ENCODE data around the gene COL8A2. TPM values are rescaled to one million over a fixed set of nuclear protein-coding genes. Genes with fewer than 3 reads are reported as not detected.

COL8A2 gene
- total RNA-seq, 1 experiment from 2014 or later: 2.3 TPM

GRCh38 chr1:36118447-36119204, 6.4 kb downstream of the COL8A2 start:
- H3K4me3 Mint-ChIP-seq: no peak overlapping the region
- no peak for TF ChIP-seq ZNF121 (CRISPR knock-in tag; IDR thresholded peaks at IDR 0.05)
- TF ChIP-seq, protein P1, sequence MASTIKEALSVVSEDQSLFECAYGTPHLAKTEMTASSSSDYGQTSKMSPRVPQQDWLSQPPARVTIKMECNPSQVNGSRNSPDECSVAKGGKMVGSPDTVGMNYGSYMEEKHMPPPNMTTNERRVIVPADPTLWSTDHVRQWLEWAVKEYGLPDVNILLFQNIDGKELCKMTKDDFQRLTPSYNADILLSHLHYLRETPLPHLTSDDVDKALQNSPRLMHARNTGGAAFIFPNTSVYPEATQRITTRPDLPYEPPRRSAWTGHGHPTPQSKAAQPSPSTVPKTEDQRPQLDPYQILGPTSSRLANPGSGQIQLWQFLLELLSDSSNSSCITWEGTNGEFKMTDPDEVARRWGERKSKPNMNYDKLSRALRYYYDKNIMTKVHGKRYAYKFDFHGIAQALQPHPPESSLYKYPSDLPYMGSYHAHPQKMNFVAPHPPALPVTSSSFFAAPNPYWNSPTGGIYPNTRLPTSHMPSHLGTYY (CRISPR knock-in tag; IDR thresholded peaks at IDR 0.05): no peak

GRCh38 chr1:36116901-36117300, 8.1 kb downstream of the COL8A2 start:
- Mint-ChIP-seq H3K36me3 (no peaks in the 10 kb centered on the region), H3K27me3 (ENCODE audit: low read depth) (peaks cover 2% of the 10 kb centered on the region), H3K4me1 (no peaks in the 10 kb centered on the region), H3K4me3 (no peak overlapping the region), H3K9me3 (no peaks in the 10 kb centered on the region), H3K27ac (no peak overlapping the region)
- no peak for TF ChIP-seq ESRRA (CRISPR knock-in tag; IDR thresholded peaks at IDR 0.05; ENCODE audit: borderline replicate concordance)
- TF ChIP-seq ELF4 (CRISPR knock-in tag; IDR thresholded peaks at IDR 0.05; ENCODE audit: low read depth): no peak
- TF ChIP-seq, protein P2, sequence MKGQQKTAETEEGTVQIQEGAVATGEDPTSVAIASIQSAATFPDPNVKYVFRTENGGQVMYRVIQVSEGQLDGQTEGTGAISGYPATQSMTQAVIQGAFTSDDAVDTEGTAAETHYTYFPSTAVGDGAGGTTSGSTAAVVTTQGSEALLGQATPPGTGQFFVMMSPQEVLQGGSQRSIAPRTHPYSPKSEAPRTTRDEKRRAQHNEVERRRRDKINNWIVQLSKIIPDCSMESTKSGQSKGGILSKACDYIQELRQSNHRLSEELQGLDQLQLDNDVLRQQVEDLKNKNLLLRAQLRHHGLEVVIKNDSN (CRISPR knock-in tag; IDR thresholded peaks at IDR 0.05): no peak
- TF ChIP-seq PRRX2 (CRISPR knock-in tag; IDR thresholded peaks at IDR 0.05): no peak
- TF ChIP-seq E2F5 (CRISPR knock-in tag; IDR thresholded peaks at IDR 0.05): no peak
- no peak for TF ChIP-seq ATF6 (CRISPR knock-in tag; IDR thresholded peaks at IDR 0.05)
- no peak for TF ChIP-seq FOXP1 (CRISPR knock-in tag; IDR thresholded peaks at IDR 0.05; ENCODE audit: borderline replicate concordance)
- TF ChIP-seq, protein P3, sequence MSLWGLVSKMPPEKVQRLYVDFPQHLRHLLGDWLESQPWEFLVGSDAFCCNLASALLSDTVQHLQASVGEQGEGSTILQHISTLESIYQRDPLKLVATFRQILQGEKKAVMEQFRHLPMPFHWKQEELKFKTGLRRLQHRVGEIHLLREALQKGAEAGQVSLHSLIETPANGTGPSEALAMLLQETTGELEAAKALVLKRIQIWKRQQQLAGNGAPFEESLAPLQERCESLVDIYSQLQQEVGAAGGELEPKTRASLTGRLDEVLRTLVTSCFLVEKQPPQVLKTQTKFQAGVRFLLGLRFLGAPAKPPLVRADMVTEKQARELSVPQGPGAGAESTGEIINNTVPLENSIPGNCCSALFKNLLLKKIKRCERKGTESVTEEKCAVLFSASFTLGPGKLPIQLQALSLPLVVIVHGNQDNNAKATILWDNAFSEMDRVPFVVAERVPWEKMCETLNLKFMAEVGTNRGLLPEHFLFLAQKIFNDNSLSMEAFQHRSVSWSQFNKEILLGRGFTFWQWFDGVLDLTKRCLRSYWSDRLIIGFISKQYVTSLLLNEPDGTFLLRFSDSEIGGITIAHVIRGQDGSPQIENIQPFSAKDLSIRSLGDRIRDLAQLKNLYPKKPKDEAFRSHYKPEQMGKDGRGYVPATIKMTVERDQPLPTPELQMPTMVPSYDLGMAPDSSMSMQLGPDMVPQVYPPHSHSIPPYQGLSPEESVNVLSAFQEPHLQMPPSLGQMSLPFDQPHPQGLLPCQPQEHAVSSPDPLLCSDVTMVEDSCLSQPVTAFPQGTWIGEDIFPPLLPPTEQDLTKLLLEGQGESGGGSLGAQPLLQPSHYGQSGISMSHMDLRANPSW (CRISPR knock-in tag; conservative IDR thresholded peaks at IDR 0.05; ENCODE audit: low read depth): no peak
- DNase-seq (ENCODE audit: low spot score) (no peak), ATAC-seq (no peak)
- POLR2A ChIA-PET: no interaction called here
- CTCF ChIA-PET: interaction anchor here (0.6 to 3.6 kb wide), 7 partner anchors 16 to 226 kb away, joined by 3 to 55 read pairs (median 3); no protein-coding TSS in a partner anchor

More at GRCh38 chr1:36118447-36119204, 6.4 kb downstream of the COL8A2 start:
- DNase-seq (ENCODE audit: low spot score): no peak
- Mint-ChIP-seq H3K4me1 (no peaks in the 10 kb centered on the region), H3K27me3 (ENCODE audit: low read depth) (peaks cover 17% of the 10 kb centered on the region), H3K9me3 (no peaks in the 10 kb centered on the region), H3K27ac (no peak overlapping the region), H3K36me3 (no peaks in the 10 kb centered on the region)
- ChIA-PET CTCF (interaction anchor here (0.6 to 3.6 kb wide), 10 partner anchors 9 to 188 kb away, joined by 3 to 55 read pairs (median 4); partner anchors contain the start of genes ADPRS, SH3D21 and TRAPPC3), POLR2A (interaction anchor here (0.6 kb wide), 1 partner anchor 129 kb away, joined by 4 read pairs; no protein-coding TSS in a partner anchor)
- ATAC-seq: peak; percentile 18

GRCh38 chr1:36115931-36116330, 9.1 kb downstream of the COL8A2 start:
- ATAC-seq (no peak), DNase-seq (ENCODE audit: low spot score) (no peak)
- no peak overlapping the region for H3K4me3 Mint-ChIP-seq
- no peak overlapping the region for H3K27ac Mint-ChIP-seq
- no peaks in the 10 kb centered on the region for H3K4me1 Mint-ChIP-seq
- no peaks in the 10 kb centered on the region for H3K36me3 Mint-ChIP-seq
- ChIA-PET CTCF (interaction anchor here (1.2 to 3.7 kb wide), 7 partner anchors 9 to 227 kb away, joined by 3 to 21 read pairs (median 4); partner anchors contain the start of gene TRAPPC3), POLR2A (no interaction called here)
- no peaks in the 10 kb centered on the region for H3K9me3 Mint-ChIP-seq
- H3K27me3 Mint-ChIP-seq (ENCODE audit: low read depth): no peaks in the 10 kb centered on the region
- no peak for TF ChIP-seq NR3C1 (CRISPR knock-in tag; conservative IDR thresholded peaks at IDR 0.05; ENCODE audit: low read depth)
- no peak for TF ChIP-seq ZNF263 (CRISPR knock-in tag; IDR thresholded peaks at IDR 0.05; ENCODE audit: low read depth)
- no peak for TF ChIP-seq TP53 (CRISPR knock-in tag; IDR thresholded peaks at IDR 0.05)
- no peak for TF ChIP-seq SP1 (CRISPR knock-in tag; conservative IDR thresholded peaks at IDR 0.05)
- TF ChIP-seq PRRX2 (CRISPR knock-in tag; IDR thresholded peaks at IDR 0.05): no peak
- no peak for TF ChIP-seq CREM (CRISPR knock-in tag; IDR thresholded peaks at IDR 0.05)
- no peak for TF ChIP-seq ZNF671 (CRISPR knock-in tag; IDR thresholded peaks at IDR 0.05)
- TF ChIP-seq, protein P4, sequence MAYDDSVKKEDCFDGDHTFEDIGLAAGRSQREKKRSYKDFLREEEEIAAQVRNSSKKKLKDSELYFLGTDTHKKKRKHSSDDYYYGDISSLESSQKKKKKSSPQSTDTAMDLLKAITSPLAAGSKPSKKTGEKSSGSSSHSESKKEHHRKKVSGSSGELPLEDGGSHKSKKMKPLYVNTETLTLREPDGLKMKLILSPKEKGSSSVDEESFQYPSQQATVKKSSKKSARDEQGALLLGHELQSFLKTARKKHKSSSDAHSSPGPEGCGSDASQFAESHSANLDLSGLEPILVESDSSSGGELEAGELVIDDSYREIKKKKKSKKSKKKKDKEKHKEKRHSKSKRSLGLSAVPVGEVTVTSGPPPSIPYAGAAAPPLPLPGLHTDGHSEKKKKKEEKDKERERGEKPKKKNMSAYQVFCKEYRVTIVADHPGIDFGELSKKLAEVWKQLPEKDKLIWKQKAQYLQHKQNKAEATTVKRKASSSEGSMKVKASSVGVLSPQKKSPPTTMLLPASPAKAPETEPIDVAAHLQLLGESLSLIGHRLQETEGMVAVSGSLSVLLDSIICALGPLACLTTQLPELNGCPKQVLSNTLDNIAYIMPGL (CRISPR knock-in tag; IDR thresholded peaks at IDR 0.05): no peak
- TF ChIP-seq CREB1 (CRISPR knock-in tag; IDR thresholded peaks at IDR 0.05): no peak
- no peak for TF ChIP-seq GABPB1 (CRISPR knock-in tag; IDR thresholded peaks at IDR 0.05)
